Measurements from ENCODE around the gene CRTAC1.

The CRTAC1 gene

GRCh38 chr10:97830064-97830463 lies 200.4 kb downstream of the CRTAC1 start:
- no peak for DNase-seq

GRCh38 chr10:97828721-97829120 lies 201.7 kb downstream of the CRTAC1 start:
- DNase-seq: no peak

GRCh38 chr10:97827702-97828291 lies 202.6 kb downstream of the CRTAC1 start:
- DNase-seq: no peak

- DNase-seq: no peak
Measured at GRCh38 chr10:97826892-97827291, 203.5 kb downstream of the CRTAC1 start.

GRCh38 chr10:97825020-97825760 lies 205.2 kb downstream of the CRTAC1 start:
- DNase-seq: no peak

GRCh38 chr10:97823734-97824133 lies 206.7 kb downstream of the CRTAC1 start:
- no peak for DNase-seq

- no peak for DNase-seq
Measured at GRCh38 chr10:97822261-97822687, 208.1 kb downstream of the CRTAC1 start.

- DNase-seq: no peak
Measured at GRCh38 chr10:97821308-97822038, 208.9 kb downstream of the CRTAC1 start.

GRCh38 chr10:97820096-97820704 lies 210.2 kb downstream of the CRTAC1 start:
- DNase-seq: no peak

GRCh38 chr10:97818572-97818971 lies 211.8 kb downstream of the CRTAC1 start:
- no peak for DNase-seq

GRCh38 chr10:97816609-97817008 lies 213.8 kb downstream of the CRTAC1 start:
- no peak for DNase-seq
